Fibroblast of lung (primary cell): Measurements from ENCODE around the gene BCL2. TPM values are rescaled to one million over a fixed set of nuclear protein-coding genes. Genes with fewer than 3 reads are reported as not detected.

Experiments
- DNase-seq, 2 donors: peaks; one replicate each; pipeline versions ENCODE4 v3.0.0 to v3.0.0-alpha.2; 2010; ENCODE audit warnings: low read depth in 2 of 2
- H2AFZ ChIP-seq: 2 replicates; pipeline ENCODE4 v1.5.1; 2012; ENCODE audit warnings: low read length, control low read depth, inconsistent platforms
- H3K27ac ChIP-seq: 2 replicates; pipeline ENCODE4 v1.5.1; 2011; ENCODE audit warnings: low read length, control low read depth; ENCODE audit not compliant: insufficient read depth
- H3K27me3 ChIP-seq: 2 replicates; pipeline ENCODE4 v1.5.1; 2011; ENCODE audit warnings: mild to moderate bottlenecking, low read length; ENCODE audit not compliant: control insufficient read depth, insufficient read depth
- H3K36me3 ChIP-seq: 2 replicates; pipeline ENCODE4 v1.5.1; 2011; ENCODE audit warnings: low read length; ENCODE audit not compliant: control insufficient read depth, insufficient read depth
- H3K4me1 ChIP-seq: 2 replicates; pipeline ENCODE4 v1.5.1; 2011; ENCODE audit warnings: low read length; ENCODE audit not compliant: control insufficient read depth, insufficient read depth; ENCODE audit errors: extremely low read depth
- H3K4me2 ChIP-seq: 2 replicates; pipeline ENCODE4 v1.5.1; 2011; ENCODE audit warnings: low read length, control low read depth; ENCODE audit not compliant: insufficient read depth; ENCODE audit errors: extremely low read depth
- H3K4me3 ChIP-seq, 4 experiments: fragments of 200-600 bp in 1 of 4; sonication (generic) in 1 of 4; replicated peaks in 1 of 4; 2 replicates each; pipeline ENCODE4 v1.5.1; 2011 to 2016; ENCODE audit warnings: low read length in 4 of 4, low read depth in 3 of 4, mild to moderate bottlenecking in 3 of 4, control low read depth in 2 of 4, inconsistent platforms in 1 of 4, mixed read lengths in 1 of 4; ENCODE audit not compliant: insufficient read depth in 1 of 4; ENCODE audit errors: control extremely low read depth in 1 of 4
- H3K79me2 ChIP-seq: 2 replicates; pipeline ENCODE4 v1.5.1; 2012; ENCODE audit warnings: mild to moderate bottlenecking, low read length, inconsistent platforms; ENCODE audit not compliant: control insufficient read depth, insufficient read depth
- H3K9ac ChIP-seq: 2 replicates; pipeline ENCODE4 v1.5.1; 2011; ENCODE audit warnings: mild to moderate bottlenecking, low read length, control low read depth; ENCODE audit not compliant: insufficient read depth
- H3K9me3 ChIP-seq: 2 replicates; pipeline ENCODE4 v1.5.1; 2012; ENCODE audit warnings: low read depth, low read length; ENCODE audit not compliant: control insufficient read depth, insufficient read depth
- H4K20me1 ChIP-seq: 2 replicates; pipeline ENCODE4 v1.5.1; 2011; ENCODE audit warnings: low read length; ENCODE audit not compliant: control insufficient read depth, insufficient read depth; ENCODE audit errors: extremely low read depth
- EZH2 ChIP-seq: IDR thresholded peaks from 2 replicates; pipeline ENCODE4 v1.5.1; 2012; ENCODE audit warnings: low read length, control low read depth, mild to moderate bottlenecking; ENCODE audit errors: missing control alignments
- polyA plus RNA-seq, 2 donors: library from polyadenylated mRNA; depleted of rRNA in 1 of 2; stranded (reverse) in 1 of 2; unstranded in 1 of 2; fragments of >200 nt; gene quantifications; 2 replicates each; pipeline ENCODE4 v1.2.1, GENCODE V29; 2011 to 2012; ENCODE audit warnings: missing spikeins in 1 of 2
- total RNA-seq: library from RNA; depleted of rRNA; stranded (reverse); fragments of >200 nt; gene quantifications from 2 replicates; pipeline ENCODE4 v1.2.1, GENCODE V29; 2014
- TF ChIP-seq, protein P1 (sequence below), 2 donors: IDR thresholded peaks in 1 of 2; conservative IDR thresholded peaks in 1 of 2; 1 replicate in 1 of 2; 2 replicates in 1 of 2; pipeline ENCODE4 v1.5.1; 2011 to 2012; ENCODE audit warnings: low read length in 2 of 2, control low read depth in 1 of 2, inconsistent platforms in 1 of 2, low read depth in 1 of 2, mild to moderate bottlenecking in 1 of 2

The BCL2 gene
- total and polyA plus RNA-seq, 2 donors (not counting 1 experiment from before 2014, with no cell fraction given), result 1.5 to 3.6 TPM

DNA sequence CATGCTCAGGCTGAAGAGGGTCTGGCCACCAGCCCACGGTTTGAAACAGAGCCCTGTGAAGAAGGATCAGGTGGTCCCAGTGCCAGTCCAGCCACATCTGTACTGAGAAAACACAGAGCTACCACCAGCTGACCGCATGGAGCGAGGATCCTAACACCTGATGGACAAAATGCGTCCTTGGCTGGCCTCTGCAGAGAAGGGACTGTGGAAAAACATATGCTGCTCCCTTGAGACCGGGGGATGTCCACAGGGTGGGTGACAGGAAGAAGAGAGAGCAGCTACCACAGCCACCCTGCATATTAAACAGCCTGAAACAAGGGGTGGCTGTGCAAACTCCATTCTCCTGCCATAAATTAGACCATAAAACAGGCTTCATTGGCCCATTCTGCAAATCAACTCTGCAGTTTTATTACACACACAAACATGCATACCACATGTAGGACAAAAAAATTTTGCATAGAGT lies 137.2 kb downstream of the BCL2 start:
- H3K27me3 ChIP-seq, result peaks cover 3% of the 10 kb centered on the region
- no peak overlapping the region for H2AFZ ChIP-seq
- no peaks in the 10 kb centered on the region for H3K4me1 ChIP-seq
- no peak overlapping the region for H3K4me2 ChIP-seq
- H3K36me3 ChIP-seq, result no peaks in the 10 kb centered on the region
- H3K9me3 ChIP-seq, result no peaks in the 10 kb centered on the region
- H3K9ac ChIP-seq, result no peak overlapping the region
- no peak overlapping the region for H3K4me3 ChIP-seq
- no peaks in the 10 kb centered on the region for H4K20me1 ChIP-seq
- no peaks in the 10 kb centered on the region for H3K79me2 ChIP-seq
- no peak overlapping the region for H3K27ac ChIP-seq
- no peak for DNase-seq
- no peak for TF ChIP-seq EZH2
- TF ChIP-seq, protein P1, sequence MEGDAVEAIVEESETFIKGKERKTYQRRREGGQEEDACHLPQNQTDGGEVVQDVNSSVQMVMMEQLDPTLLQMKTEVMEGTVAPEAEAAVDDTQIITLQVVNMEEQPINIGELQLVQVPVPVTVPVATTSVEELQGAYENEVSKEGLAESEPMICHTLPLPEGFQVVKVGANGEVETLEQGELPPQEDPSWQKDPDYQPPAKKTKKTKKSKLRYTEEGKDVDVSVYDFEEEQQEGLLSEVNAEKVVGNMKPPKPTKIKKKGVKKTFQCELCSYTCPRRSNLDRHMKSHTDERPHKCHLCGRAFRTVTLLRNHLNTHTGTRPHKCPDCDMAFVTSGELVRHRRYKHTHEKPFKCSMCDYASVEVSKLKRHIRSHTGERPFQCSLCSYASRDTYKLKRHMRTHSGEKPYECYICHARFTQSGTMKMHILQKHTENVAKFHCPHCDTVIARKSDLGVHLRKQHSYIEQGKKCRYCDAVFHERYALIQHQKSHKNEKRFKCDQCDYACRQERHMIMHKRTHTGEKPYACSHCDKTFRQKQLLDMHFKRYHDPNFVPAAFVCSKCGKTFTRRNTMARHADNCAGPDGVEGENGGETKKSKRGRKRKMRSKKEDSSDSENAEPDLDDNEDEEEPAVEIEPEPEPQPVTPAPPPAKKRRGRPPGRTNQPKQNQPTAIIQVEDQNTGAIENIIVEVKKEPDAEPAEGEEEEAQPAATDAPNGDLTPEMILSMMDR (conservative IDR thresholded peaks at IDR 0.05 in 1 of 2, IDR thresholded peaks at IDR 0.05 in 1 of 2; ENCODE audit: low read depth in 1 of 2, low read length in 2 of 2), result no peak

DNA sequence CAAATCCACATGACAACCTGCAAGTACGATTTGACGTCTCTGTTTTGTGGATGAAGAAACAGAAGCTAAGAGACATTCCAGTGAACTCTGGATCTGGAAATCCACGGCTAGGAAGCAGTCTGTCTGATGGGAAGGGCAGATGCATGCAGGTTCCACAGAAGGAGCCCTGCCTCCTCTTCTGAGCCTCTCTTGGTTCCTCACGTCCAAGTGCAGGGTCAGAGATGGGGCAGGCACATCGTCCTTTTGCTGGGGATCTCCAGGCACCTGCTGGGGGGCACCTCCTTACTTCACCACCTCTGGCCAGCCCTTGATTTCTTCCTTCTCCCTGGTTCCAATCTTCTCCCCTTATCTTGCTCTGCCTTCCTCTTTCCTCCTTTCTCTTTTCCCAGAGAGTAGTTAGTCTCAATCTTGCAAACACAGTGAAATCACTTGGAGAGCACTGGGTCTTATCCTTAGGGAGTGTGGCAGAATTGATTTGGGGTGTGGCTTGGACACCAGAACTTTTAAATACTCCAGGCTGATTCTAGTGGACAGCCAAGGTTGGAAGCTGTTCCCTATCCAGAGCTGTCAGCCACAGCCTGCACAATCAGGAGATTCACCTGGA lies 137.8 kb downstream of the BCL2 start:
- H3K27me3 ChIP-seq, result peaks cover 3% of the 10 kb centered on the region
- no peak overlapping the region for H3K4me2 ChIP-seq
- H3K4me3 ChIP-seq, result no peak overlapping the region
- H3K79me2 ChIP-seq, result no peaks in the 10 kb centered on the region
- H4K20me1 ChIP-seq, result no peaks in the 10 kb centered on the region
- no peaks in the 10 kb centered on the region for H3K9me3 ChIP-seq
- H3K36me3 ChIP-seq, result no peaks in the 10 kb centered on the region
- H2AFZ ChIP-seq, result no peak overlapping the region
- H3K9ac ChIP-seq, result no peak overlapping the region
- no peak for TF ChIP-seq EZH2
- TF ChIP-seq, protein P1 (conservative IDR thresholded peaks at IDR 0.05 in 1 of 2, IDR thresholded peaks at IDR 0.05 in 1 of 2; ENCODE audit: low read depth in 1 of 2, low read length in 2 of 2), result no peak
- H3K27ac ChIP-seq, result no peak overlapping the region
- DNase-seq, result no peak
- H3K4me1 ChIP-seq, result no peaks in the 10 kb centered on the region

DNA sequence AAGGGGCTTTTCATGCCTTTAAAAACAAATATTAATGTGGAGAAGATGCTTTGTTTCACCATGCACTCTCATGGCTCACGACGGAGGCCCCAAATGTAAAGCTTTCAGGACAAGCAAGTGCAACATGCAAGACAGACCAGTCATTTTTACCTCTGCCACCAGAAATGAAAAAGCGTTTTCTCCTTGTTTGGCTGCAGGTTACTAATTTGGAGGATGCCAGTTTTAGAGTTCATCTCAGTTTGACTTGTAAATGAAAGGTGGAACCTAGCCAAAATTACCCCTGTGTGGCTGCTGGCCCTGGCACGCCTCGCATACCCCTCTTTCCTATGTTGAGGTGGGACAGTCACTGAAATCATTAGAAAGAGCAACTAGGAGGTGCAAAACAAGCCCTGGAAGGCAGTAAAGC lies 138.6 kb downstream of the BCL2 start:
- no peak overlapping the region for H3K9ac ChIP-seq
- no peaks in the 10 kb centered on the region for H3K79me2 ChIP-seq
- H3K9me3 ChIP-seq, result no peaks in the 10 kb centered on the region
- H3K4me3 ChIP-seq, result no peak overlapping the region
- peaks cover 3% of the 10 kb centered on the region for H3K27me3 ChIP-seq
- no peaks in the 10 kb centered on the region for H3K4me1 ChIP-seq
- no peak overlapping the region for H3K4me2 ChIP-seq
- DNase-seq, result no peak
- H3K27ac ChIP-seq, result no peak overlapping the region
- TF ChIP-seq, protein P1 (conservative IDR thresholded peaks at IDR 0.05 in 1 of 2, IDR thresholded peaks at IDR 0.05 in 1 of 2; ENCODE audit: low read depth in 1 of 2, low read length in 2 of 2), result no peak
- TF ChIP-seq EZH2, result no peak
- no peaks in the 10 kb centered on the region for H4K20me1 ChIP-seq
- H2AFZ ChIP-seq, result no peak overlapping the region
- no peaks in the 10 kb centered on the region for H3K36me3 ChIP-seq
